Activated T-helper 17 cell treated with anti-CD3 and anti-CD28 coated beads, Interleukin-2, amount 50 U/mL, for 72 hours (primary cell): ENCODE data around the gene ZFTA. TPM values are rescaled to one million over a fixed set of nuclear protein-coding genes. Genes with fewer than 3 reads are reported as not detected.

ENCODE experiments used
- ATAC-seq: fragments of 150-1000 bp; cut with Tn5 transposase; replicated peaks from 2 replicates; pipeline ENCODE4 v1.10.0; 2021; ENCODE audit warnings: mild to moderate bottlenecking, moderate library complexity
- H3K27ac Mint-ChIP-seq: one replicate; pipeline ENCODE4 v1.8.0; 2022; ENCODE audit warnings: mixed read lengths
- H3K27me3 Mint-ChIP-seq: one replicate; pipeline ENCODE4 v1.8.0; 2022; ENCODE audit warnings: mixed read lengths
- H3K36me3 Mint-ChIP-seq: one replicate; pipeline ENCODE4 v1.8.0; 2022; ENCODE audit warnings: low read depth, mild to moderate bottlenecking, mixed read lengths
- H3K4me1 Mint-ChIP-seq: one replicate; pipeline ENCODE4 v1.8.0; 2022; ENCODE audit warnings: mixed read lengths
- H3K4me3 Mint-ChIP-seq: one replicate; pipeline ENCODE4 v1.8.0; 2022; ENCODE audit warnings: mild to moderate bottlenecking, mixed read lengths
- H3K9me3 Mint-ChIP-seq: one replicate; pipeline ENCODE4 v1.8.0; 2022; ENCODE audit warnings: mixed read lengths
- total RNA-seq, 2 donors: library from RNA; stranded (reverse); gene quantifications; one replicate each; pipeline ENCODE4 v1.2.3, GENCODE V29; 2022

Gene ZFTA
- total RNA-seq, 2 donors from 2014 or later, result 0.45 to 1.3 TPM

DNA sequence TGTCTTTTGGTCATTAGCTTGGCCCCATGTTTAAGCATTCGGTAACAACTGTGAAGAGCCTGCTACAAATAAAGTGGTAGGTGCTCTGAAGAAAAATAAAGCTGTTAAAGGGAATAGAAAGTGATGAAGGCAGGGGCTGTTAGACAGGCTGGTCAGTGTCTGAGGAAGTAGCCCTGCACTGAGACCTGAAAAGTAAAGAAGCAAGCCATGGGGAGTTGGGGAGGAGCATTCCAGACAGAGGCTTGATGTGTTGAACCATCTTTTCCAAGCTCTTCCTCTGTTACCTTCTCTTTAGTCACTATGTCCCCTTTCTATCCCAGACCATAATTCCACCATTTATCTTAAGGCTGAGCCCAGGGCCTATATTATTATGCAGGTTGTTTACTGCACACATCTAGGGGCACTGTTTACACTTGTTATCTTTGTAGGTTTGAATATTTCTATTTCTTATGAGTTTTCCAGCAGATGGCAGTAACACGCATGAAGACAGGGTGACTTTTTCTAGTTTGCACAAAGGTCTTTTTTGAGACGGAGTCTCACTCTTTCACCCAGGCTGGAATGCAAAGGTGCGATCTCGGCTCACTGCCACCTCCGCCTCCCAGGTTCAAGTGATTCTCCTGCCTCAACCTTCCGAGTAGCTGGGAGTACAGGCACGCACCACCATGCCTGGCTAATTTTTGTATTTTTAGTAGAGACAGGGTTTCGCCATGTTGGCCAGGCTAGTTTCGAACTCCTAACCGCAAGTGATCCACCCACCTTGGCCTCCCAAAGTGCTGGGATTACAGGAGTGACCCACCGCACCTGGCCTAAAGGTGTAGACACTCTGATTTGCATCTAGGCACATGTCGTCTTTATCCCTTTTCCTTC, 23.0 kb downstream of the ZFTA start:
- no peak for ATAC-seq
- no peak overlapping the region for H3K4me3 Mint-ChIP-seq

DNA sequence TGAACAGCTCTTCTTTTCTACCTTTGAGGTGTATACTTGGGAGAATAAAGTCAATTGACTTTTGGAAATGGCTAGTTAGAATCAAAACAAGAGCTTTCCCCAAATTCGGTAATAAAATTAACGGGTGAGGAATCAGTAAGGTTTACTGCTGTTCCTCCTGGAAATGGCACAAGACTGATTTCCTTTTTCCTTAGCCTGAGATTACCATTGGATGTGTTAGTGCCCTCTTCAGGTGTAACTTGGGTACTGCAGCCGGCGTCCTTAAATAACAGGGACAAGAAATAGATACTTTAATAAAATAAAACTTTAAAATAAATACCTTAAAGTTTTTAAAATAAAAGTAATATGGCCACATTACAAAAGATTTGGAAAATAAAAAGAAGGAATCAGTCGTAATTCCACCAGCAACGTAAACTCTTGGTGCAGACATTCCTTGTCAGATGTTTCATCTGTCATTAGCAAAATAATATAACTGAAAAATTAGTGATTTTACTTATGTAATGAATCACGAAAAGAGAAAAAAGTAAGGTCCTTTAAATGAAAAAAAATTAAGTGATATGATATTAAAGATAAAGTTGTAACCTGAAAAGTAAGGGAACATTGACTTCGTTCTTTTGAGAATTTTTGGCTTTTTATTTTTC, 29.7 kb downstream of the ZFTA start:
- no peaks in the 10 kb centered on the region for H3K9me3 Mint-ChIP-seq
- H3K4me1 Mint-ChIP-seq, result peaks cover 4% of the 10 kb centered on the region
- H3K36me3 Mint-ChIP-seq, result no peaks in the 10 kb centered on the region
- H3K4me3 Mint-ChIP-seq, result no peak overlapping the region
- no peak for ATAC-seq
- no peaks in the 10 kb centered on the region for H3K27me3 Mint-ChIP-seq
- peak overlapping the region; percentile 10 for H3K27ac Mint-ChIP-seq

More for the DNA sequence above, 23.0 kb downstream of the ZFTA start:
- no peaks in the 10 kb centered on the region for H3K27me3 Mint-ChIP-seq
- H3K4me1 Mint-ChIP-seq, result no peaks in the 10 kb centered on the region
- no peaks in the 10 kb centered on the region for H3K9me3 Mint-ChIP-seq
- peaks cover 10% of the 10 kb centered on the region for H3K36me3 Mint-ChIP-seq
- H3K27ac Mint-ChIP-seq, result no peak overlapping the region

DNA sequence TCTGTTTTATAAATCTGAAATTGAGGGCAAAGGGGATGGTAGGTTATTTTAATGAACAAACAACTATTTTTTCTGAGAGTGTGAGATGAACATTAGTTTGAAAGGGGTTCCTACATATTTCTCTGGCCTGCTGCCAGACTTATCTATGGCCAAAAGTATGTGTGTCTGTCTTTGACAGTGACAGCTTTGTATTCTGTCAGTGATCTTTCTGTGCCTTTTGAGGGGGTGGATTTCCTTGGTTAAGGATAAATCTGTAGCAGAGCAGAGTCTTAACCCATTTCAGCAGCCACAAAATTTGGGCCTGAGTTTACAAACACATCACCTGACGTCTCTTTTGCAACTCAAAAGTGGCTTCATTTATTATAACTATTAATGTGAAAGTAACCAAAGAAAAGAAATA, 30.9 kb downstream of the ZFTA start:
- no peak for ATAC-seq
- H3K4me3 Mint-ChIP-seq, result no peak overlapping the region
- H3K27ac Mint-ChIP-seq, result no peak overlapping the region
- peaks cover 4% of the 10 kb centered on the region for H3K4me1 Mint-ChIP-seq
- H3K9me3 Mint-ChIP-seq, result no peaks in the 10 kb centered on the region
- H3K27me3 Mint-ChIP-seq, result no peaks in the 10 kb centered on the region
- H3K36me3 Mint-ChIP-seq, result no peaks in the 10 kb centered on the region

DNA sequence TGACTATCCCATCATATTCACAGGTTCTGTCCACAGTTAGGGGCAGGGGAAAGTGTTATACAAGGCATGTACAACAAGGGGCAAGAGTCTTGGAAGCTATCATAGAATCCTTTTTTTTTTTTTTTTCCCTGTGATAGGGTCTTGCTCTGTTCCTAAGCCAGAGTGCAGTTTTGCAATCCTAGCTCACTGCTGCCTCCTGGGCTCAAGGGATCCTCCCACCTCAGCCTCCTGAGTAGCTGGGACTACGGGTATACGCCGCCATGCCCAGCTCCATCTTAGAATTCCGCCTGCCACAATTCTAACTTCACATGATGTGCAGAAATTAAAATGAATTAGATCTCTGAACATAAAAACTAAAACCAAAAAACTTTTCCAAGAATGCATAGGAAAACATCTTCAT, 31.7 kb downstream of the ZFTA start:
- Mint-ChIP-seq H3K4me1 (peaks cover 4% of the 10 kb centered on the region), H3K27me3 (no peaks in the 10 kb centered on the region), H3K4me3 (no peak overlapping the region), H3K9me3 (no peaks in the 10 kb centered on the region), H3K27ac (peak overlapping the region; percentile 29), H3K36me3 (no peaks in the 10 kb centered on the region)
- no peak for ATAC-seq

DNA sequence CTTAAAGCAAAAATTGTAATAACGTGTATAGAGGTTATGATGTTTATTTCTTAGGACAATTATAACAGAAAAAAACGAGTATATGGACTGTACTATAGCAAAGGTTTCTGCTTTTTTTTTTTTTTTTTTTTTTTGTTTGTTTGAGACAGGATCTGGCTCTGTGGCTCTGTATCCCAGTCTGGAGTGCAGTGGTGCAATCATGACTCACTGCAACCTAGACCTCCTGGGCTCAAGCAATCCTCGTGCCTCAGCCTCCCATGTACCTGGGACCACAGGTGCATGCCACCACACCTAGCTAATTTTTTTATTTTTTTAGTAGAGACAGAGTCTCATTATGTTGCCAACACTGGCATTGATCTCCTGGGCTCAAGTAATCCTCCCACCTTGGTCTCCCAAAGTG, 39.2 kb downstream of the ZFTA start:
- Mint-ChIP-seq H3K4me1 (no peaks in the 10 kb centered on the region), H3K4me3 (no peak overlapping the region), H3K9me3 (no peaks in the 10 kb centered on the region), H3K36me3 (no peaks in the 10 kb centered on the region), H3K27me3 (no peaks in the 10 kb centered on the region), H3K27ac (no peak overlapping the region)
- no peak for ATAC-seq

DNA sequence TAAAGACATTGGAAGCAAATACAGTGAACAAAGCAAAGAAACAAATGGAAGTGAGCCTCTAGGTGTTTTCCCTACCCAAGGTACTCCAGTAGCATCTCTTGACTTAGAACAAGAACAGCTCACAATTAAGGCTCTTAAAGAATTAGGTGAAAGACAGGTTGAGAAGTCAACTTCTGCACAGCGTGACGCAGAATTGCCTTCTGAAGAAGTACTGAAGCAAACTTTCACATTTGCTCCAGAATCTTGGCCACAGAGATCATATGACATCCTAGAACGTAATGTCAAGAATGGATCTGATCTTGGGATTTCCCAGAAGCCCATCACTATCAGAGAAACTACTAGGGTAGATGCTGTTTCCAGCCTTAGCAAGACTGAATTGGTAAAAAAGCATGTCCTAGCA, 48.0 kb downstream of the ZFTA start:
- Mint-ChIP-seq H3K27me3 (no peaks in the 10 kb centered on the region), H3K27ac (no peak overlapping the region), H3K9me3 (no peaks in the 10 kb centered on the region), H3K4me1 (peaks cover 9% of the 10 kb centered on the region), H3K4me3 (no peak overlapping the region), H3K36me3 (peaks cover 9% of the 10 kb centered on the region)
- ATAC-seq, result no peak

DNA sequence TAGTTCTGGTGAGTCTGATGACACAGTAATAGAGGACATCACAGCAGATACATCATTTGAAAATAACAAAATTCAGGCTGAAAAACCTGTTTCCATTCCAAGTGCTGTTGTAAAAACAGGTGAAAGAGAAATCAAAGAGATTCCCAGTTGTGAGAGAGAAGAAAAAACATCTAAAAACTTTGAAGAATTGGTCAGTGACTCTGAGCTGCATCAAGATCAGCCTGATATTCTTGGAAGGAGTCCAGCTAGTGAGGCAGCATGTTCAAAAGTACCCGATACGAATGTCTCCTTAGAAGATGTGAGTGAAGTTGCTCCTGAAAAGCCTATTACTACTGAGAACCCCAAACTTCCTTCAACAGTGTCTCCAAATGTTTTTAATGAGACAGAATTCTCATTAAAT, 48.6 kb downstream of the ZFTA start:
- Mint-ChIP-seq H3K9me3 (no peaks in the 10 kb centered on the region), H3K27me3 (no peaks in the 10 kb centered on the region), H3K4me3 (no peak overlapping the region), H3K36me3 (peaks cover 9% of the 10 kb centered on the region), H3K4me1 (peaks cover 9% of the 10 kb centered on the region), H3K27ac (no peak overlapping the region)
- ATAC-seq, result no peak

DNA sequence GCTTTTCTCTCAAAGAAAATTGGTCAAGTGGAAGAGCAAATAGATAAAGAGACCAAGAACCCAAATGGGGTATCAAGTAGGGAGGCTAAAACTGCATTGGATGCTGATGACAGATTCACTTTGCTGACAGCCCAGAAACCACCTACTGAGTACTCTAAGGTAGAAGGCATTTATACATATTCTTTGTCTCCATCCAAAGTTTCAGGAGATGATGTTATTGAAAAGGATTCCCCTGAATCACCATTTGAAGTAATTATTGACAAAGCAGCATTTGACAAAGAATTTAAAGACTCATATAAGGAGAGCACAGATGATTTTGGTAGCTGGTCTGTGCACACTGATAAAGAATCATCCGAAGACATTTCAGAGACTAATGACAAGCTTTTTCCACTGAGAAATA, 49.6 kb downstream of the ZFTA start:
- H3K9me3 Mint-ChIP-seq, result no peaks in the 10 kb centered on the region
- no peak overlapping the region for H3K4me3 Mint-ChIP-seq
- H3K27me3 Mint-ChIP-seq, result no peaks in the 10 kb centered on the region
- no peak overlapping the region for H3K27ac Mint-ChIP-seq
- H3K4me1 Mint-ChIP-seq, result peaks cover 9% of the 10 kb centered on the region
- ATAC-seq, result no peak
- peaks cover 9% of the 10 kb centered on the region for H3K36me3 Mint-ChIP-seq

Other genes with a start within 250 kb of the ZFTA start
- gene PLAAT4, start 232.0 kb downstream of the ZFTA start, total RNA-seq, result 10 to 100 TPM; 20.7 to 22.1 TPM
- gene PLAAT2, start 205.4 kb downstream of the ZFTA start, total RNA-seq, result not detected
- 1 to 10 TPM; 5.4 to 7.6 TPM for gene PLAAT3, start 154.3 kb downstream of the ZFTA start, total RNA-seq
- 10 to 100 TPM; 31.1 to 33.3 TPM for gene ATL3, start 97.4 kb downstream of the ZFTA start, total RNA-seq
- 10 to 100 TPM; 53.2 to 59.3 TPM for gene RTN3, start 87.3 kb downstream of the ZFTA start, total RNA-seq
- 10 to 100 TPM; 26.0 to 51.8 TPM for gene SPINDOC, start 44.7 kb upstream of the ZFTA start, total RNA-seq
- gene MARK2, start 70.3 kb upstream of the ZFTA start, total RNA-seq, result 10 to 100 TPM; 24.1 to 35.8 TPM
- under 1 TPM in 1 of 2 donors, not detected in 1; 0.32 TPM for gene RCOR2, start 148.4 kb upstream of the ZFTA start, total RNA-seq
- gene NAA40, start 170.2 kb upstream of the ZFTA start, total RNA-seq, result 10 to 100 TPM; 20.2 to 30.9 TPM
- 100 to 1,000 TPM; 329 to 461 TPM for gene COX8A, start 205.8 kb upstream of the ZFTA start, total RNA-seq
- 10 to 100 TPM; 59.4 to 84.2 TPM for gene OTUB1, start 217.7 kb upstream of the ZFTA start, total RNA-seq